Endodermal cell (in vitro differentiated cells): ENCODE results near the gene FANK1. TPM values are rescaled to one million over a fixed set of nuclear protein-coding genes. Genes with fewer than 3 reads are reported as not detected.

ENCODE experiments used
- DNase-seq: peaks from one replicate; pipeline ENCODE4 v3.0.0-alpha.2; 2017
- H3K27ac ChIP-seq: 2 replicates; pipeline ENCODE4 v1.5.1; 2013; ENCODE audit warnings: mild to moderate bottlenecking, low read depth, low read length, moderate library complexity
- H3K27me3 ChIP-seq: 2 replicates; pipeline ENCODE4 v1.6.1; 2013; ENCODE audit warnings: mild to moderate bottlenecking, low read length, moderate library complexity; ENCODE audit not compliant: insufficient read depth, control insufficient read depth, poor library complexity, severe bottlenecking
- H3K36me3 ChIP-seq: 2 replicates; pipeline ENCODE4 v1.7.0; 2013; ENCODE audit warnings: mild to moderate bottlenecking, low read length, moderate library complexity; ENCODE audit not compliant: control insufficient read depth, insufficient read depth
- H3K4me1 ChIP-seq: one replicate; pipeline ENCODE4 v1.7.0; 2013; ENCODE audit warnings: low read length; ENCODE audit not compliant: control insufficient read depth, insufficient read depth
- H3K4me3 ChIP-seq: 2 replicates; pipeline ENCODE4 v1.5.1; 2013; ENCODE audit warnings: mild to moderate bottlenecking, low read length, moderate library complexity
- H3K9ac ChIP-seq: 2 replicates; pipeline ENCODE4 v1.6.1; 2013; ENCODE audit warnings: mild to moderate bottlenecking, low read length, moderate library complexity; ENCODE audit not compliant: poor library complexity, severe bottlenecking; ENCODE audit errors: extremely low read depth
- H3K9me3 ChIP-seq: 2 replicates; pipeline ENCODE4 v1.6.1; 2013; ENCODE audit warnings: mild to moderate bottlenecking, low read length, moderate library complexity; ENCODE audit not compliant: control insufficient read depth
- H3K27ac Mint-ChIP-seq: 2 replicates; pipeline ENCODE4 v1.8.0; 2020; ENCODE audit warnings: mixed read lengths
- H3K27me3 Mint-ChIP-seq: 2 replicates; pipeline ENCODE4 v1.8.0; 2021; ENCODE audit warnings: mild to moderate bottlenecking, mixed read lengths; ENCODE audit not compliant: insufficient read depth
- H3K36me3 Mint-ChIP-seq: 2 replicates; pipeline ENCODE4 v1.8.0; 2020; ENCODE audit warnings: low read depth, mixed read lengths
- H3K4me1 Mint-ChIP-seq: 2 replicates; pipeline ENCODE4 v1.8.0; 2020; ENCODE audit warnings: mixed read lengths
- H3K4me3 Mint-ChIP-seq: 2 replicates; pipeline ENCODE4 v1.8.0; 2020; ENCODE audit warnings: mild to moderate bottlenecking, moderate library complexity, mixed read lengths
- H3K9me3 Mint-ChIP-seq: 2 replicates; pipeline ENCODE4 v1.8.0; 2020; ENCODE audit warnings: mild to moderate bottlenecking, mixed read lengths
- CTCF ChIP-seq: fragments of 200-600 bp; sonication (generic); conservative IDR thresholded peaks from 2 replicates; pipeline ENCODE4 v1.5.0; 2021; ENCODE audit warnings: antibody characterized with exemption, mild to moderate bottlenecking
- WGBS, 2 experiments: methylation state at CpG; one replicate each; pipeline versions ENCODE4 v1.1.5 to v1.1.7; 2013; ENCODE audit warnings: missing lambda C conversion rate in 2 of 2, mixed read lengths in 1 of 2; ENCODE audit not compliant: insufficient coverage in 1 of 2, insufficient read length in 1 of 2; 5-methylcytosine and 5-hydroxymethylcytosine counted together
- total RNA-seq, 2 donors: library from RNA; stranded (reverse); fragmentation: NEBNext Ultra II Directional in 1 of 2; extraction: Animal tissue kit (Norgen Biotek cat#: 25700) in 1 of 2; gene quantifications; 2 replicates in 1 of 2; 3 replicates in 1 of 2; pipeline ENCODE4 v1.2.1, GENCODE V29; 2021

Gene FANK1
- total RNA-seq, 2 donors from 2014 or later = 7.7 to 10.0 TPM

- H3K27ac Mint-ChIP-seq = no peak overlapping the region
- no peak overlapping the region for H3K4me3 Mint-ChIP-seq
Measured at GRCh38 chr10:125871338-125871737, 25.0 kb upstream of the FANK1 start.

DNA sequence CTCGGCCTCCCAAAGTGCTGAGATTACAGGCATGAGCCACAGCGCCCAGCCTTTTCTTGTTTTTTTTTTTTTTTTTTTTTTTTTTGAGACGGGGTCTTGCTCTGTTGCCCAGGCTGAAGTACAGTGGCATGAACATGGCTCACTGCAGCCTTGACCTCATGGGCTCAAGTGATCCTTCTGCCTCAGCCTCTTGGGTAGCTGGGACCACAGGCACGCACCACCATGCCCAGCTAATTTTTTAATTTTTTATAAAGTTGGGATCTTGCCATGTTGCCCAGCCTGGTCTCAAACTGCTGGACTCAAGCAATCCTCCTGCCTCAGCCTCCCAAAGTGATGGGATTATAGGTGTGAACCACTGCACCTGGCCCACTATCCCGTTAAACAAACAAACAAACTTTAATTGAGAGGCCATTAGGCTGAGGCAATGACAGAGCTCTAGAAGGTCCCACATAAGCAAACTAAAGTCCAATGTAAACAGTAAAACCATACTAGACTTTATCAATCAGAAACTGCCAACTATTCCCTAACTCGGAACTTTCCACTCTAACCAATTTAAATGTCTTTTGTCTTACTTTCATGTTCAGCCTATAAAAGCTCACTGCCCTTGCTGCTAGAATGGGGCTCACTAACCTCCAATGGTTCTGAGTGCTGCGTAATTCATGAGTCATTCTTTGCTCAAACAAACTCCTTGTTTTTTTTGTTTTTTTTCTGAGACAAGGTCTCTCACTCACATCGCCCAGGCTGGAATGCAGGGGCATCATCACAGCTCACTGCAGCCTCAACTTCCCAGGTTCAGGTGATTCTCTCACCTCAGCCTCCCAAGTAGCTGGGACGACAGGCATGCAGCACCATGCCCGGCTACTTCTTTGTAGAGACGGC is 17.2 kb upstream of the FANK1 start:
- no peak overlapping the region for H3K4me3 Mint-ChIP-seq
- Histone ChIP-seq H3K4me3 (peak overlapping the region; percentile 60), H3K9ac (no peak overlapping the region), H3K27me3 (no peaks in the 10 kb centered on the region), H3K4me1 (peaks cover 4% of the 10 kb centered on the region), H3K27ac (no peak overlapping the region), H3K9me3 (peaks cover 58% of the 10 kb centered on the region), H3K36me3 (peaks cover 50% of the 10 kb centered on the region)
- 83 to 87% methylated on average over 7 to 11 of the region's 11 CpGs for whole genome bisulfite sequencing, 2 experiments
- H3K9me3 Mint-ChIP-seq = peaks cover 60% of the 10 kb centered on the region
- DNase-seq = no peak
- H3K36me3 Mint-ChIP-seq = peaks cover 74% of the 10 kb centered on the region
- TF ChIP-seq CTCF = no peak
- peaks cover 16% of the 10 kb centered on the region for H3K27me3 Mint-ChIP-seq
- H3K27ac Mint-ChIP-seq = no peak overlapping the region
- H3K4me1 Mint-ChIP-seq = peaks cover 18% of the 10 kb centered on the region

More at GRCh38 chr10:125871338-125871737, 25.0 kb upstream of the FANK1 start:
- Histone ChIP-seq H3K4me1 (no peaks in the 10 kb centered on the region), H3K27ac (no peak overlapping the region), H3K36me3 (peaks cover 39% of the 10 kb centered on the region), H3K27me3 (no peaks in the 10 kb centered on the region), H3K9me3 (peaks cover 25% of the 10 kb centered on the region), H3K9ac (no peak overlapping the region), H3K4me3 (no peak overlapping the region)
- peaks cover 19% of the 10 kb centered on the region for H3K9me3 Mint-ChIP-seq
- no peak for DNase-seq
- TF ChIP-seq CTCF = no peak
- H3K27me3 Mint-ChIP-seq = no peaks in the 10 kb centered on the region
- H3K36me3 Mint-ChIP-seq = peaks cover 45% of the 10 kb centered on the region
- H3K4me1 Mint-ChIP-seq = peaks cover 7% of the 10 kb centered on the region
- 95% methylated on average over 2 to 4 of the region's 4 CpGs for WGBS, 2 experiments

GRCh38 chr10:125880719-125881118 is 15.6 kb upstream of the FANK1 start:
- WGBS, 2 experiments = 20 to 21% methylated on average over 4 to 6 of the region's 6 CpGs
- peak overlapping the region; percentile 44 for H3K9ac ChIP-seq

More at GRCh38 chr10:125880719-125881118, 15.6 kb upstream of the FANK1 start:
- H3K4me1 ChIP-seq = peaks cover 4% of the 10 kb centered on the region
- H3K27me3 Mint-ChIP-seq = peaks cover 16% of the 10 kb centered on the region
- H3K9me3 ChIP-seq = peaks cover 43% of the 10 kb centered on the region
- TF ChIP-seq CTCF = no peak
- H3K27ac Mint-ChIP-seq = peak overlapping the region; percentile 86
- H3K9me3 Mint-ChIP-seq = peaks cover 46% of the 10 kb centered on the region
- no peaks in the 10 kb centered on the region for H3K27me3 ChIP-seq
- no peak for DNase-seq
- H3K4me3 ChIP-seq = peak overlapping the region; percentile 60
- H3K36me3 Mint-ChIP-seq = peaks cover 59% of the 10 kb centered on the region
- peak overlapping the region; percentile 37 for H3K27ac ChIP-seq
- H3K36me3 ChIP-seq = peaks cover 34% of the 10 kb centered on the region
- H3K4me1 Mint-ChIP-seq = peaks cover 18% of the 10 kb centered on the region
- peak overlapping the region; percentile 31 for H3K4me3 Mint-ChIP-seq
